Stimulated activated naive CD8-positive, alpha-beta T cell treated with anti-CD3 and anti-CD28 coated beads, Interleukin-15, amount 100 ng/mL, for 72 hours (primary cell): ENCODE results near the gene ULK4.
A peak's percentile ranks its signal among the peaks of the same experiment; 100 is the strongest.

Source experiments
- ATAC-seq: fragments of 150-1000 bp; cut with Tn5 transposase; 2 replicates; pipeline ENCODE4 v1.10.0; 2021; ENCODE audit warnings: mild to moderate bottlenecking, moderate library complexity
- DNase-seq, 2 donors: peaks; one replicate each; pipeline ENCODE4 v3.0.0; 2021 to 2022
- H3K27ac Mint-ChIP-seq, 2 donors: one replicate each; pipeline ENCODE4 v1.8.0; 2022; ENCODE audit warnings: mild to moderate bottlenecking in 2 of 2, mixed read lengths in 2 of 2, moderate library complexity in 2 of 2
- H3K27me3 Mint-ChIP-seq: one replicate; pipeline ENCODE4 v1.8.0; 2022; ENCODE audit warnings: mixed read lengths
- H3K4me1 Mint-ChIP-seq: one replicate; pipeline ENCODE4 v1.8.0; 2022; ENCODE audit warnings: mild to moderate bottlenecking, mixed read lengths
- H3K4me3 Mint-ChIP-seq, 2 donors: one replicate each; pipeline ENCODE4 v1.8.0; 2022; ENCODE audit warnings: mild to moderate bottlenecking in 2 of 2, mixed read lengths in 2 of 2, moderate library complexity in 1 of 2
- H3K9me3 Mint-ChIP-seq, 2 donors: one replicate each; pipeline ENCODE4 v1.8.0; 2022; ENCODE audit warnings: mixed read lengths in 2 of 2

ULK4 gene

GRCh38 chr3:41265823-41266273, 696.1 kb downstream of the ULK4 start:
- H3K9me3 Mint-ChIP-seq = peaks cover 0 to 13% of the 10 kb centered on the region in 2 donors
- DNase-seq (no peak), ATAC-seq (no peak)
- no peaks in the 10 kb centered on the region for H3K27me3 Mint-ChIP-seq
- no peak overlapping the region for H3K27ac Mint-ChIP-seq
- no peaks in the 10 kb centered on the region for H3K4me1 Mint-ChIP-seq
- no peak overlapping the region for H3K4me3 Mint-ChIP-seq

- Mint-ChIP-seq H3K9me3 (peaks cover 0 to 13% of the 10 kb centered on the region in 2 donors), H3K4me1 (no peaks in the 10 kb centered on the region), H3K27ac (no peak overlapping the region), H3K4me3 (no peak overlapping the region), H3K27me3 (no peaks in the 10 kb centered on the region)
- DNase-seq = no peak
- no peak for ATAC-seq
Measured at GRCh38 chr3:41265011-41265545, 696.8 kb downstream of the ULK4 start.

- Mint-ChIP-seq H3K27ac (peak overlapping the region in 1 of 2 donors; percentile 37), H3K9me3 (peaks cover 0 to 13% of the 10 kb centered on the region in 2 donors), H3K27me3 (no peaks in the 10 kb centered on the region), H3K4me3 (no peak overlapping the region), H3K4me1 (no peaks in the 10 kb centered on the region)
- ATAC-seq (no peak), DNase-seq (no peak)
Measured at GRCh38 chr3:41260063-41260450, 701.8 kb downstream of the ULK4 start.

GRCh38 chr3:41259449-41260062, 702.3 kb downstream of the ULK4 start:
- ATAC-seq = no peak
- no peak for DNase-seq
- no peak overlapping the region for H3K4me3 Mint-ChIP-seq
- no peaks in the 10 kb centered on the region for H3K4me1 Mint-ChIP-seq
- H3K27ac Mint-ChIP-seq = peak overlapping the region in 1 of 2 donors; percentile 28
- no peaks in the 10 kb centered on the region for H3K27me3 Mint-ChIP-seq
- H3K9me3 Mint-ChIP-seq = peaks cover 0 to 13% of the 10 kb centered on the region in 2 donors

DNA sequence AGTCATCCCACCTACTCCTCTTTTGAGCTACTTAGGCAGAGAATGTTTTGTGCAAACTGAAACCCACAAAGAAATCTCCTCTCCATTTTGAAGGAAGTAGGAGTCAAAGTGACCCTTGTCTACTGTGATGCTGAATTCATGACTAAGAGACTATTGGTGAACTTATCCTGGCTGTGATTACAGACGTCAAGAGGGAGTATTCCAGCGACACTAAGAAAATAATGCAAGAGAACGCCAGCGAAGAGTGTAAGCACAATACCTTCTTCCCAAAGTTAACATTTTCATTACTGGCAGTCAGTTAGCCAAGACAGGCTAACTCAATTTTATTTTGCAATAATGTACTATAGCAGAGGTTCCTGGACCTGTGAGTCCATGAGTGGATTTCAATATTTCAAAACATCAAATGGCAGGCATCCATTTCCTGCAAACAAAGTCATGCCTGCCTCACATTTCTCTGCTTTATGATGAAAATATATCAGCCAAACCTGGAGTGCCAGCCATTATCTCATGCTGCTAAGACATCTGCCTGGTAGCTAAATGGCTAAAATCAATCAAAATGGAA, 703.6 kb downstream of the ULK4 start:
- no peak overlapping the region for H3K4me3 Mint-ChIP-seq
- no peak for ATAC-seq
- no peaks in the 10 kb centered on the region for H3K4me1 Mint-ChIP-seq
- H3K27me3 Mint-ChIP-seq = no peaks in the 10 kb centered on the region
- H3K9me3 Mint-ChIP-seq = peaks cover 0 to 13% of the 10 kb centered on the region in 2 donors
- no peak for DNase-seq
- no peak overlapping the region for H3K27ac Mint-ChIP-seq

GRCh38 chr3:41251593-41251992, 710.3 kb downstream of the ULK4 start:
- no peaks in the 10 kb centered on the region for H3K27me3 Mint-ChIP-seq
- DNase-seq (no peak), ATAC-seq (no peak)
- H3K4me1 Mint-ChIP-seq = no peaks in the 10 kb centered on the region
- no peaks in the 10 kb centered on the region for H3K9me3 Mint-ChIP-seq
- H3K4me3 Mint-ChIP-seq = no peak overlapping the region
- no peak overlapping the region for H3K27ac Mint-ChIP-seq

DNA sequence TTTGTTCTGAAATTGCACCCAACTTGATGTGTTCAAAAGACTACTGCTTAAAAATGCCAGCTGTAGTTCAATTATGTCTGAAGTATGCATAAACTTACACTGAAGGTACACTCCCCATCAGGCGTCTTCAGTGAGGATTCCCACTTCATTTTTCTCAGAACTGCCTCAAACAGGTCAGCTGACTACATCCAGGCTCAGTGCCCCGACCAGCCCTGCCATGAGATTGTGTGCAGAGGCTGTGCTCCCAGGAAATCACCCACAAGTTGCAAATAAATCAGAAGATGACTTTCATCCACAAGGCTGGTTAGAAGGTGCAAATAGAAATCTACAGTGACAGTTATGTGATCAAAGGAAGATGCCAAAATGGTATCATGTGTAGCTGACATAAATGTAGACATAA, 711.1 kb downstream of the ULK4 start:
- ATAC-seq = no peak
- H3K4me1 Mint-ChIP-seq = no peaks in the 10 kb centered on the region

DNA sequence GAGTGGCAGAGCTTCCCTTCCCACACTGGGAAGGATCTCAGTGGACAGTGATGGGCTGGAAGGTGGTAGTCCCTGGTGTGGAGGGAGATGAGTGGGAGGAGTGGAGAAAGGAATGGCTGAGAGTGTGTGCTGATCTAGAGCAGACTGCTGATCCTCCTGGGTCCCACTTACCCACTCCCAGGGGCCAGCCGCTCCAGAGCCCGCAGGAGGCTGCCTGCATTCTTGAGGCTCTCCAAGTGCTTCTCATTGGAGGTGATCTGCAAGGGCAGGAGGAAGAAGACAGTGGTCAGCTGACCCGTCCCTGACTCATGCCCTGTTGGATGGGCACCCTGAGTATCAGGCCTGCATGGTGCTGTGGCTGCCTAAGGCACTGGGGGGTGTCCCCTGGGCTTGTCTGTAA, 712.6 kb downstream of the ULK4 start:
- Mint-ChIP-seq H3K4me3 (no peak overlapping the region), H3K27ac (no peak overlapping the region), H3K4me1 (no peaks in the 10 kb centered on the region), H3K27me3 (no peaks in the 10 kb centered on the region), H3K9me3 (no peaks in the 10 kb centered on the region)
- no peak for DNase-seq
- no peak for ATAC-seq

More for the DNA sequence above, 711.1 kb downstream of the ULK4 start:
- Mint-ChIP-seq H3K27ac (no peak overlapping the region), H3K9me3 (no peaks in the 10 kb centered on the region), H3K4me3 (no peak overlapping the region), H3K27me3 (no peaks in the 10 kb centered on the region)
- DNase-seq = no peak

- H3K4me1 Mint-ChIP-seq = no peaks in the 10 kb centered on the region
- H3K9me3 Mint-ChIP-seq = no peaks in the 10 kb centered on the region
- peak overlapping the region in 1 of 2 donors; percentile 25 for H3K27ac Mint-ChIP-seq
- no peak overlapping the region for H3K4me3 Mint-ChIP-seq
- DNase-seq (no peak), ATAC-seq (no peak)
- H3K27me3 Mint-ChIP-seq = no peaks in the 10 kb centered on the region
Measured at GRCh38 chr3:41248525-41248924, 713.4 kb downstream of the ULK4 start.

GRCh38 chr3:41247055-41248004, 714.6 kb downstream of the ULK4 start:
- DNase-seq (no peak), ATAC-seq (no peak)
- Mint-ChIP-seq H3K27me3 (no peaks in the 10 kb centered on the region), H3K9me3 (no peaks in the 10 kb centered on the region), H3K4me3 (no peak overlapping the region), H3K27ac (peak overlapping the region in 1 of 2 donors; percentile 90), H3K4me1 (no peaks in the 10 kb centered on the region)

GRCh38 chr3:41244620-41245336, 717.1 kb downstream of the ULK4 start:
- Mint-ChIP-seq H3K4me1 (no peaks in the 10 kb centered on the region), H3K4me3 (no peak overlapping the region), H3K27me3 (no peaks in the 10 kb centered on the region), H3K27ac (peak overlapping the region; percentile 25 to 81), H3K9me3 (no peaks in the 10 kb centered on the region)
- ATAC-seq (peak; percentile 27), DNase-seq (no peak)

DNA sequence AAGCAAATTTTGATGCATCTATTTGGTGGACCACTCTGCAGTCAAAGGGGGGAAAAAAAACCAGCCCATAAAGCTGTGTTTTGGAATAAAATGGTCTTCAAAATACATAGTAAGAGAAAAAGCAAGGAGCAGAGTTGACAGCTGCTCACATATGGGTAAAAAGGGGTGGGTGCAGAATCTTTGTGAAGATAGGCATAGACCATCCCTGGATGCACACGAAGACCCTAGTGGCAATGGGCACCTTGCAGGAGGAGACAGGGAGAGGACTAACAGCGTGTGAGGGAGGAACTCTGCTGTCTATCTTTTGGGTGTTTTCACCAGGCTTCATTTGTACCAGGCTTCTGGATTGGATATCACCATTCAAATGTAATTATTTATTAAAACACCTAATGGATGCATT, 718.7 kb downstream of the ULK4 start:
- H3K27ac Mint-ChIP-seq = peak overlapping the region in 1 of 2 donors; percentile 65
- H3K4me1 Mint-ChIP-seq = no peaks in the 10 kb centered on the region
- H3K9me3 Mint-ChIP-seq = no peaks in the 10 kb centered on the region
- ATAC-seq (no peak), DNase-seq (no peak)
- H3K4me3 Mint-ChIP-seq = no peak overlapping the region
- no peaks in the 10 kb centered on the region for H3K27me3 Mint-ChIP-seq

DNA sequence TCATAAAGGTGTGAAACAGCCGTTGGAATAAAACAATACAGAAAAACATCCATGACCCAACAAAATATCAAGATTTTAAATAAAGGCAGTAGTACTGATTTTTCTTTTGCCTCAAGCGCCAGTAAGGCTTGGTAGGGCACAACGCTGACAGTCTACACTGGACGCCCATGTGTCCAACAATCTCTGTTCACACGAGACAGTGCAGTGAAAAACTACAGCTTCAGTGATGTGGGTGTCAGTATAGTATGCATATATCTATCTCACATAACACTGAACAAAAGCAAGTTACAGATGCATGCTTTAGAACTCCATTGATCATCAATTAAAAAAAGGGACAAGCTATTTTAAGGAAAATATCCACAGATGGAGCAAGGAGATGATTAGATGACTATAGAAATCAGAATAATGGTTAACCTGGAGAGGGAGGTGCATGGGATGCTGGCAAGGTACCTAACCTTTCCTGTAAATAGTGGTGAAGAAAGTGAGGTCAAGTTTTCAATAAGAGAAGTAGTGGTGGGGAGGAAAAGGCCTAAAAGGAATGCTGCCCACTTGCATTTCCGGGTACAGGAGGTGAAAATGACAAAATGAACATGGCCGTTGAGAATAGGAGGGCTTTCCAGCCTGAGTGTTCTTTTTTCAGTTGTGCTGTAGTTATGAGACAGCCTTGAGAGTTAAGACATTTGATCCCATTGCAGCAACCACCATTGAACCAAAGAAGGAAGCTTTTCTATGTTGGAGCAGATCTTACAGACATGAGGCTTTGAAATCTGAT, 719.9 kb downstream of the ULK4 start:
- Mint-ChIP-seq H3K9me3 (no peaks in the 10 kb centered on the region), H3K27ac (no peak overlapping the region), H3K4me1 (no peaks in the 10 kb centered on the region), H3K27me3 (no peaks in the 10 kb centered on the region), H3K4me3 (no peak overlapping the region)
- no peak for DNase-seq
- no peak for ATAC-seq

DNA sequence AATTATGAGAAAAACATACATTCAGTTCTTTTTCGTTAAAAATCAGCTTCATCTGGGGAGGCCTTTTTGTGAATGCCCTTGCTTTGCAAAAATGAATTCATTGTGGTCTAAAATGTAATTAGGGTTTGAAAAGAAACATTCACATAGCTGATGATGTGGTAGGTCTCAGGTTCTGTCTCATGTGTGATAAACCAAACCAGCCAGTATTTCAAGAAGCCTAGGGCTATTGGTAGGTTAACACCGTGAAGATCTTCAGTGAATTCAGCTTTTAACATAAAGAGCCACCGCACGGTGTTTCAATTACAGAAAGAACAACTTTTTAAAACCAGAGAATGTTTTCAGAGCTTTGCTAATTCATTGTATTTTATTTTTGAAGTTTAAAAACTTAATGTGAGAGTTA, 720.7 kb downstream of the ULK4 start:
- DNase-seq = no peak
- ATAC-seq = no peak
- Mint-ChIP-seq H3K9me3 (no peaks in the 10 kb centered on the region), H3K27me3 (no peaks in the 10 kb centered on the region), H3K4me3 (no peak overlapping the region), H3K27ac (peak overlapping the region in 1 of 2 donors; percentile 46), H3K4me1 (no peaks in the 10 kb centered on the region)

- H3K27me3 Mint-ChIP-seq = no peaks in the 10 kb centered on the region
- H3K4me3 Mint-ChIP-seq = no peak overlapping the region
- ATAC-seq = no peak
- no peaks in the 10 kb centered on the region for H3K9me3 Mint-ChIP-seq
- no peaks in the 10 kb centered on the region for H3K4me1 Mint-ChIP-seq
- no peak overlapping the region for H3K27ac Mint-ChIP-seq
- no peak for DNase-seq
Measured at GRCh38 chr3:41239587-41239986, 722.3 kb downstream of the ULK4 start.
